HUES48 (cell line): Measurements from ENCODE around the gene TMEM129.

Source experiments
- H3K27ac ChIP-seq: one replicate; pipeline ENCODE4 v1.7.0; 2013; ENCODE audit warnings: low read depth, low read length, inconsistent platforms
- H3K27me3 ChIP-seq: 2 replicates; pipeline ENCODE4 v1.6.1; 2013; ENCODE audit warnings: mild to moderate bottlenecking, low read length; ENCODE audit not compliant: control insufficient read depth, insufficient read depth
- H3K36me3 ChIP-seq: 2 replicates; pipeline ENCODE4 v1.6.1; 2013; ENCODE audit warnings: low read length; ENCODE audit not compliant: control insufficient read depth, insufficient read depth
- H3K4me1 ChIP-seq: 2 replicates; pipeline ENCODE4 v1.6.1; 2013; ENCODE audit warnings: mild to moderate bottlenecking, low read length; ENCODE audit not compliant: control insufficient read depth, insufficient read depth
- H3K4me3 ChIP-seq: 2 replicates; pipeline ENCODE4 v1.5.1; 2013; ENCODE audit warnings: mild to moderate bottlenecking, low read depth, low read length
- H3K9ac ChIP-seq: 2 replicates; pipeline ENCODE4 v1.6.1; 2013; ENCODE audit warnings: mild to moderate bottlenecking, low read depth, low read length, moderate library complexity
- H3K9me3 ChIP-seq: 2 replicates; pipeline ENCODE4 v1.6.1; 2013; ENCODE audit warnings: low read length; ENCODE audit not compliant: control insufficient read depth, insufficient read depth

The TMEM129 gene

DNA sequence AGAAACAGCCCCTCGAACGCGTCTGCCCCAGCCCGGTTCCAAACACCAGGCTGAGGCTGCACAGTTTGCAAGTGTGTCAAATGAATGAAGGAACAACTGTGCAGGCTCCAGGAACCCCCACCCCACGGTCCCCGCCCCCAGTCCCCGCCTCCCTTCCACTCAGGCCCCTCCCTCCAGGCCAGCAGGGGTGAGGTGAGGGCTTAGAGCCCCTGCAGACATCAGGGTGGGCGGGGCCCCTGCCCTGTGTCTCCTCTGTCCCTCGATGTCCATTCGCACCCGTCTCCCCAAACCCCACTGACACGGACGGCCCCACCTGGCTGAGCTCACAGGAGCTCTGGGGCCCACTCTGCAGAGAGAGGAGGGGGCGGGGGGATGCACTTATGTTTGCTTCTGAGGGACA, 28.7 kb upstream of the TMEM129 start:
- no peaks in the 10 kb centered on the region; the same call in 1 of the 2 replicates for H3K4me1 ChIP-seq
- no peak overlapping the region for H3K27ac ChIP-seq
- no peak overlapping the region for H3K9ac ChIP-seq
- peaks cover 5% of the 10 kb centered on the region for H3K36me3 ChIP-seq
- no peaks in the 10 kb centered on the region for H3K9me3 ChIP-seq
- no peak overlapping the region for H3K4me3 ChIP-seq
- H3K27me3 ChIP-seq = no peaks in the 10 kb centered on the region

DNA sequence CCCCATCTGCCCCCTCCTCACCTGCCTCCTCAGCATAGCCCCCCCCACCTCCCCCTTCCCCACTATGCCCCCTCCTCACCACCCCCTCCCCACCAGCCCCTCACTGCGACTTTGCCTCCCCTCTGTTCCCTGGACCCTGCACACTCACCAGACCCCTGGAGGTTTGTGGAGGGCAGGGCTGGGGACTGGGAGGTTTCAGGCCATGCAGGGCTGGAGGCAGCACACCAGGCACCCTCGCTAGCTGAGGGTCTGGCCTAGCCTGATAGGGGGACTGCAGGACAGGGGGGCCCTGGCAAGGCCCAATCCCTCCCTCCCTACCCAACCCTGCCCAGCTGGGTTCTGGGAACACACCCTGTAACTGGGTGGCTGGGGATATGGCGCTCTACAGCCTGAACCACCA, 28.2 kb upstream of the TMEM129 start:
- no peaks in the 10 kb centered on the region; the same call in 1 of the 2 replicates for H3K4me1 ChIP-seq
- H3K27ac ChIP-seq = no peak overlapping the region
- no peak overlapping the region for H3K9ac ChIP-seq
- no peaks in the 10 kb centered on the region for H3K27me3 ChIP-seq
- no peak overlapping the region for H3K4me3 ChIP-seq
- peaks cover 9% of the 10 kb centered on the region for H3K36me3 ChIP-seq
- no peaks in the 10 kb centered on the region for H3K9me3 ChIP-seq

DNA sequence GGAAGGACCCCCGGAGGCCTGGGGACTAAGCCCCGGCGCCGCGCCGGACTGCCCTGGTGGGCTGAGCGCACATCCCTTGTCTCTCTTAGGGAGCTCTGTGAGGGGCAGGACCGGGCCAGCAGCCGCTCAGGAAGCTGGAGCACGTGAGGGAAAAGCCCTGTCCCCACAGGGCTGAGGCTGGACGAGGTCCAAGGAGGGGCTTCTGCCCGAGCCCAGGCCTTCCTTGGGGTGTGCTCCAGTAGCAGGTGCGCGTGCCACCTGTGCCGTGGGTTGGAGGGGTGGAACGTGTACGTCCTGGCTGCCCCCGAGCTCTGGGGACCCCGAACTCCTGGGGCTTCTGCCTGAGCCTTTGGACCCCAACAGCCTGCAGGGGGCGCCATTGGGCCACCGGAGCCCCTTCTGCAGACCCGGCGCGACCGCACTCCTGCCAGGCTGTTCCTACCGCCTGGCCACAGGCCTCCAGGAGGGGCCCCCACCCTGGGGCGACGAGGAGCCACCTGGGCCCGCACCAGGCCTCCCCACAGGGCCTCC, 27.4 kb upstream of the TMEM129 start:
- Histone ChIP-seq H3K27ac (no peak overlapping the region), H3K9me3 (no peaks in the 10 kb centered on the region), H3K9ac (no peak overlapping the region), H3K4me3 (no peak overlapping the region; the same call in 1 of the 2 replicates), H3K36me3 (peaks cover 18% of the 10 kb centered on the region), H3K27me3 (no peaks in the 10 kb centered on the region), H3K4me1 (no peaks in the 10 kb centered on the region; the same call in 1 of the 2 replicates)

DNA sequence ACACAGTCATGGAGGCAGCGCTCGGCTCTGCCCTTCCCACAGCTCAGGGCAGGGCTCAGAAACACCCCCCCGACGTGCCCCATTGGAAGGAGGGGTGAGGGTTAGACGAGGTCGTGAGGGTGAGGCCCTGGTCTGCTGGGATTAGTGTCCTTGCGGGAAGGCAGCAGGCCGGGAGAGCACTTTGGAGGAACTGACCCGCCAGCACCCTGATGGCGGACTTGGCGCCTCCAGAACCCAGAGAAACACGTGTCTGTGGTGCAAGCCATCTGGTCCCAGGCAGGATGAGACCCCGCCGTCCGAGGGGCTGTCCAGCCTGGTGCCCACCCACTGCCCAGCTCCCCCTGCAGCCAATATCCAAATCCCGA, 26.5 kb upstream of the TMEM129 start:
- Histone ChIP-seq H3K27me3 (no peaks in the 10 kb centered on the region), H3K9me3 (no peaks in the 10 kb centered on the region), H3K9ac (no peak overlapping the region), H3K4me1 (no peaks in the 10 kb centered on the region; the same call in 1 of the 2 replicates), H3K27ac (no peak overlapping the region), H3K36me3 (peaks cover 24% of the 10 kb centered on the region), H3K4me3 (no peak overlapping the region)

DNA sequence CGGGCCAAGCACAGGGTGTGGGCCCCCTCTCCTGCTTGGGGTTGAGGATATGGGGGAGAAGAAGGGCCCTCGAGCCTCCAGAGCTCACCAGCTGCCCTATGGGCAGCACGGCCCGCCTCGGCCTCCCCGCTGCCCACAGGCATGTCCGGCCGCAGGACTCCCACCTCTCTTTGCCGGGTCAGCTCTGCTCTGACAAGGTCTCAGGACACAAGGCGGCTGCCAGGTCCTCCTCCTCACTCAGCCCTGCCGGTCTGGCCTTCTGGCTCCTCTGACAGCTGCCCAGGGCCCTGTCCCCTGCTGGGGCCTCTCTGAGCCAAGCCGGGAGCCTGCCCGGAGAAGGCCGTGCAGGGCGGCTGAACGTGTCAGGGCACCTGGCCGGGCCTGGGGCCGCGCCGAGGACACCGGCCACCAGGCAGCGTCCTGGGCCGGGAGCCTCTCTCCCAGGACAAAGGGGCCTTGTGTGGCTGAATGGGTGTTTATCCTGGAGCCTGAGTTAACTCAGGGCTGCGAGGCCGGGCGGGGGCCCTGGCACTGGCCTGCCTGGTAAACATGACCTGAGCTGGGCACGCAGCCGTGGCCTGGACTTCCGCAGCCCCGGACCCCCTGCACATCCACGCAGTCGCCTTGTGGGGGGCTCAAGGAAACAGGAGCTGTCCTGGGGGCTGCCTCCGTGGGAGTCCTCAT, 25.9 kb upstream of the TMEM129 start:
- no peaks in the 10 kb centered on the region for H3K27me3 ChIP-seq
- no peaks in the 10 kb centered on the region for H3K9me3 ChIP-seq
- no peak overlapping the region for H3K4me3 ChIP-seq
- no peaks in the 10 kb centered on the region; the same call in 1 of the 2 replicates for H3K4me1 ChIP-seq
- H3K36me3 ChIP-seq = peaks cover 27% of the 10 kb centered on the region
- H3K27ac ChIP-seq = no peak overlapping the region
- no peak overlapping the region for H3K9ac ChIP-seq

DNA sequence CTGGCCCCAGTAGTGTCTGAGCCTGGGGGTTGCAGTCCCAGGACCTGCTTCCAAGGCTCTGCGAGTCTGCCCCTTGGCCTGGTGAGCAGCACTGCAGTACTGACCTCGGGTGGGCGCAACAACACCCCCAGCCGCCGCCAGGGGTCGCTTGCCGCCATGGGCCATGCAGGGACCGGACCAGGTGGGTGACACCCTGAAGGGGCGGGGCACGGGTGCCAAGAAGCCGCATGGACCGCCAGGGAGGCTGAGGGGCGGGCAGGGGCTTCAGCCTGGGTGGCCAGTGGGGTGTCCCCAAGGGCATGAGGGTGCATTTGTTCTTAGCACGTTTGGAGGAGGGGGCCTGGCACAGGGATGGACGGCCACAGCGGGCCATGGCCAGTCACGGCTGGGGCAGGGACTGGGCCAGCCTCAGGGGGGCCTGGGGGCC, 25.2 kb upstream of the TMEM129 start:
- no peaks in the 10 kb centered on the region for H3K9me3 ChIP-seq
- peaks cover 35% of the 10 kb centered on the region for H3K36me3 ChIP-seq
- H3K27me3 ChIP-seq = no peaks in the 10 kb centered on the region
- H3K27ac ChIP-seq = peak overlapping the region; percentile 43
- no peaks in the 10 kb centered on the region for H3K4me1 ChIP-seq
- H3K4me3 ChIP-seq = no peak overlapping the region
- H3K9ac ChIP-seq = no peak overlapping the region

DNA sequence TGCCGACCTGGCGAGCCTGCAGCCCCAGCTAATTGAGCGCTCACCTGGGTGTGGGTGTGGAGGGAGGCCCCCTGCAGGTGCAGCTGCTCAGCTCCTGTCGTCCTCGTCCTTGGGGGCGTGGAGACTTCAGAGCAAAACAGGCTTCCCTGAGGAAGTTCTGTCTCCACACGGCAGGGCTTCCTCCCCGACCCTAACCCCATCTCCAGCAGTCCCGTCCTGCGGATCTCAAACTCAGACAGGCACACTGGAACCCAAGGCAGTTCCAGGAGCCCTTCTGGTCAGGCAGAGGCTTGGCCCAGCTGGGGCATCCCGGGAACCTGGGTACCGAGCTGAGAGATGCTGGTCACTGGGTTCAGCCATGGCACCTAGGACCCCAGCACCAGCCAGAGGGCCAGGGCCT, 24.6 kb upstream of the TMEM129 start:
- H3K4me1 ChIP-seq = no peaks in the 10 kb centered on the region
- no peaks in the 10 kb centered on the region for H3K9me3 ChIP-seq
- no peak overlapping the region for H3K4me3 ChIP-seq
- peaks cover 41% of the 10 kb centered on the region for H3K36me3 ChIP-seq
- H3K27me3 ChIP-seq = no peaks in the 10 kb centered on the region
- H3K9ac ChIP-seq = no peak overlapping the region
- H3K27ac ChIP-seq = peak overlapping the region; percentile 43

DNA sequence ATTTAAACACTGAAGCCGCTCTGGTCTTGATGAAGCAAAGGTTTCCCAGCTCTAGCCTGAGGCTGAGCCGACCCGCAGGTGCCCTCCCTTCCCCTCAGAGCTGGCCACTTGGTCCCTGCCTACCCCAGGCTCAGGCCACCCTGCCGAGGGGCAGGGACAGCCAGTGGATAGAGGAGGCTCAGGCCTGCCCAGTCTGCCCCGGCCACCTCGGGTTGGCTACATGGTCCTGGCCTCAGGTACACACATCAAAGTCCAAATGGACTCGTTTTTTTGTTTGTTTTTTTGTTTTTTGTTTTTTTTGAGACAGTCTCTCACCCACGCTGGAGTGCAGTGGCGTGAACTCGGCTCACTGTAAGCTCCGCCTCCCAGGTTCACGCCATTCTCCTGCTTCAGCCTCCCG, 24.0 kb upstream of the TMEM129 start:
- Histone ChIP-seq H3K9ac (no peak overlapping the region), H3K27ac (no peak overlapping the region), H3K4me1 (no peaks in the 10 kb centered on the region), H3K4me3 (no peak overlapping the region), H3K9me3 (no peaks in the 10 kb centered on the region), H3K36me3 (peaks cover 46% of the 10 kb centered on the region), H3K27me3 (no peaks in the 10 kb centered on the region)

DNA sequence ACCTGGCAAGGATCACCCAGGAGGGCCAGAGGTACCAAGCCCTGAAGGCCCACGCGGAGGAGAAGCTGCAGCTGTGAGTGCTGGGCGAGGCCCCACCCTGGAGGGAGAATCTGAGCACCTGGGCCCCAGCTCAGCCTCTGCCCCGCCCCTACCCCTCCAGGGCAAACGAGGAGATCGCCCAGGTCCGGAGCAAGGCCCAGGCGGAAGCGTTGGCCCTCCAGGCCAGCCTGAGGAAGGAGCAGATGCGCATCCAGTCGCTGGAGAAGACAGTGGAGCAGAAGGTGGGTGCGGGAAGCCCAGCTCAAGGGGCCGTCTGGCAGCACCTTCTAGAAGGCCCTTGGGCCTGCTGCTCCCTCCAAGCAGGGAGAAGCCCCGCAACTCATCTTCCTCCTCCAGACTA, 23.4 kb upstream of the TMEM129 start:
- Histone ChIP-seq H3K9me3 (no peaks in the 10 kb centered on the region), H3K4me1 (no peaks in the 10 kb centered on the region), H3K36me3 (peaks cover 51% of the 10 kb centered on the region), H3K4me3 (no peak overlapping the region), H3K9ac (no peak overlapping the region), H3K27ac (no peak overlapping the region), H3K27me3 (no peaks in the 10 kb centered on the region)

DNA sequence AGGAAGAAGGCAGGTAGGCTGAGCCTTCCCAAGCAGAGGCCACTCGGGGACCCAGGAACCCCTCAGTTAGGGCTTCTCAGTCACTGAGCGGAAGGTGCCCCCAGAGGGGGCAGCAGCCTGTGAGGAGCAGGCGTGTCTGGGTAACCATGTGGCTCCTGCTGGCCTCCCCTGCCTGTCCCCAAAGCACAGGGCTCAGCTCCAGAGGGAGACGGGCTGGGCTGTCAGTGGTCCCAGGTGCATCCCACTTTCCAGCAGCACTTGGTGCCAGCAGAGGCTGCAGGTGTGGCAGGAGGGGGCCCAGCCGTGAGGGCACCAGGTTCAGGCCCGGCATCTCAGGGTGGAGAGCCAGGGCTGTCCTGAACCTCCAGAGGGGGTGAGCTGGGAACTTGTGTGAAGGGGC, 22.9 kb upstream of the TMEM129 start:
- no peaks in the 10 kb centered on the region for H3K4me1 ChIP-seq
- peaks cover 57% of the 10 kb centered on the region for H3K36me3 ChIP-seq
- H3K9me3 ChIP-seq = no peaks in the 10 kb centered on the region
- H3K27ac ChIP-seq = no peak overlapping the region
- H3K27me3 ChIP-seq = no peaks in the 10 kb centered on the region
- H3K9ac ChIP-seq = no peak overlapping the region
- H3K4me3 ChIP-seq = no peak overlapping the region

DNA sequence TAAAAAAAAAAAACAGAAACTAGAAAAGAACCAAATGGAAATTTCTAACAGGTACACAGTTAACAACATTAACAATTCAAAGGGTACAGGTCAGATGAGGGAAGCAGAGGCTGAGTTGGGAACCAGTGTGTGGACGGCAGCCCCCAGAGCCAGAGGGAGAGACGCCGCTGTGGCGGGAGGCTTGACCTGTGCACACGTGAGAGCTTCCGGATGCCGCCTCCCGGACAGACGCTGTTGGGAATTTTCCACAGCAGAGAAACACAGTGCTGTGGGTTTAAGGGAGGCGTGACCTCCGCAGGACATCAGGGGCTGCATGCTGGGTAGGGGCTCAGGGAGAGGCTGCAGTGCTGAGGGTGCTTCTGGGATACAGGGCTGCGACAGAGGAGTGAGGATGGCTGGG, 22.4 kb upstream of the TMEM129 start:
- H3K9ac ChIP-seq = no peak overlapping the region
- H3K4me1 ChIP-seq = no peaks in the 10 kb centered on the region
- H3K27ac ChIP-seq = no peak overlapping the region
- H3K4me3 ChIP-seq = no peak overlapping the region
- H3K27me3 ChIP-seq = no peaks in the 10 kb centered on the region
- H3K36me3 ChIP-seq = peaks cover 61% of the 10 kb centered on the region
- H3K9me3 ChIP-seq = 0 out of 2 replicates have a peak, but pooled peaks cover 2% of the 10 kb centered on the region
